ENCODE results near the gene RAB43. TPM values are rescaled to one million over a fixed set of nuclear protein-coding genes. Genes with fewer than 3 reads are reported as not detected.

The RAB43 gene
- total RNA-seq, 3 donors from 2014 or later = 17.4 to 32.0 (median 30.5) TPM

- DNase-seq = no peak
- Histone ChIP-seq H3K4me1 (ENCODE audit: low read depth) (no peaks in the 10 kb centered on the region), H3K9me3 (no peaks in the 10 kb centered on the region), H3K36me3 (ENCODE audit: low read depth) (peaks cover 8% of the 10 kb centered on the region), H3K4me3 (no peak overlapping the region)
- TF ChIP-seq CTCF (IDR thresholded peaks at IDR 0.05) = no peak
- ATAC-seq = no peak
- intact Hi-C loops (cut with DNase I, micrococcal nuclease) = no loop called here
Observed at GRCh38 chr3:129132097-129132866, 10.7 kb upstream of the RAB43 start.

- intact Hi-C loops (cut with DNase I, micrococcal nuclease) = no loop called here
Observed at GRCh38 chr3:129131465-129132088, 10.0 kb upstream of the RAB43 start.

GRCh38 chr3:129130291-129130813 lies 8.7 kb upstream of the RAB43 start:
- intact Hi-C loops (cut with DNase I, micrococcal nuclease) = no loop called here
- Histone ChIP-seq H3K9me3 (no peaks in the 10 kb centered on the region), H3K4me1 (ENCODE audit: low read depth) (no peaks in the 10 kb centered on the region), H3K36me3 (ENCODE audit: low read depth) (peaks cover 8% of the 10 kb centered on the region), H3K4me3 (no peak overlapping the region)
- no peak for TF ChIP-seq CTCF (IDR thresholded peaks at IDR 0.05)
- ATAC-seq = no peak
- DNase-seq = no peak

More at GRCh38 chr3:129131465-129132088, 10.0 kb upstream of the RAB43 start:
- no peaks in the 10 kb centered on the region for H3K4me1 ChIP-seq (ENCODE audit: low read depth)
- no peak for TF ChIP-seq CTCF (IDR thresholded peaks at IDR 0.05)
- no peak for ATAC-seq
- no peak for DNase-seq
- H3K36me3 ChIP-seq (ENCODE audit: low read depth) = peaks cover 8% of the 10 kb centered on the region
- no peak overlapping the region for H3K4me3 ChIP-seq
- H3K9me3 ChIP-seq = no peaks in the 10 kb centered on the region

GRCh38 chr3:129128357-129129155 lies 7.0 kb upstream of the RAB43 start:
- H3K36me3 ChIP-seq (ENCODE audit: low read depth) = peaks cover 8% of the 10 kb centered on the region
- no peak for TF ChIP-seq CTCF (IDR thresholded peaks at IDR 0.05)
- ATAC-seq = no peak

GRCh38 chr3:129126726-129127280 lies 5.2 kb upstream of the RAB43 start:
- intact Hi-C loops (cut with DNase I, micrococcal nuclease) = no loop called here
- peaks cover 9% of the 10 kb centered on the region for H3K4me1 ChIP-seq (ENCODE audit: low read depth)
- H3K9me3 ChIP-seq = no peaks in the 10 kb centered on the region
- TF ChIP-seq CTCF (IDR thresholded peaks at IDR 0.05) = no peak
- DNase-seq = no peak
- peaks cover 7% of the 10 kb centered on the region for H3K36me3 ChIP-seq (ENCODE audit: low read depth)
- ATAC-seq = no peak
- H3K4me3 ChIP-seq = no peak overlapping the region

More at GRCh38 chr3:129128357-129129155, 7.0 kb upstream of the RAB43 start:
- Histone ChIP-seq H3K4me3 (no peak overlapping the region), H3K4me1 (ENCODE audit: low read depth) (peaks cover under 1% of the 10 kb centered on the region), H3K9me3 (no peaks in the 10 kb centered on the region)
- DNase-seq = no peak
- intact Hi-C loops (cut with DNase I, micrococcal nuclease) = no loop called here

Measured in mucosa of descending colon (tissue), 3 donors.